CD4-positive, CD25-positive, alpha-beta regulatory T cell (primary cell): ENCODE measurements around the gene DMD. TPM values are rescaled to one million over a fixed set of nuclear protein-coding genes. Genes with fewer than 3 reads are reported as not detected.

Experiments used
- ATAC-seq, 2 donors: fragments of 150-1000 bp; cut with Tn5 transposase; one replicate each; pipeline ENCODE4 v1.10.0; 2021; ENCODE audit warnings: low read depth in 2 of 2, moderate number of reproducible peaks in 2 of 2, moderate library complexity in 1 of 2
- DNase-seq, 3 donors: peaks; one replicate each; pipeline versions ENCODE4 v3.0.0 to v3.0.0-alpha.2; 2012 to 2022; ENCODE audit warnings: mixed read lengths in 1 of 3
- H3K27ac ChIP-seq: one replicate; pipeline ENCODE4 v1.7.0; 2013; ENCODE audit warnings: mild to moderate bottlenecking, low read length; ENCODE audit not compliant: insufficient read depth, poor library complexity, severe bottlenecking
- H3K27me3 ChIP-seq: one replicate; pipeline ENCODE4 v1.7.0; 2013; ENCODE audit warnings: low read length; ENCODE audit not compliant: control insufficient read depth, insufficient read depth
- H3K36me3 ChIP-seq: one replicate; pipeline ENCODE4 v1.7.0; 2013; ENCODE audit warnings: mild to moderate bottlenecking, low read length, moderate library complexity; ENCODE audit not compliant: control insufficient read depth, insufficient read depth
- H3K4me1 ChIP-seq: 2 replicates; pipeline ENCODE4 v1.7.0; 2013; ENCODE audit warnings: mild to moderate bottlenecking, low read length; ENCODE audit not compliant: insufficient read depth, control insufficient read depth, poor library complexity, severe bottlenecking
- H3K4me3 ChIP-seq: one replicate; pipeline ENCODE4 v1.7.0; 2013; ENCODE audit warnings: low read depth, mild to moderate bottlenecking, low read length, moderate library complexity
- H3K9me3 ChIP-seq, 2 experiments: 1 replicate in 1 of 2; 2 replicates in 1 of 2; pipeline ENCODE4 v1.7.0; 2013; ENCODE audit warnings: low read length in 2 of 2, mild to moderate bottlenecking in 1 of 2, moderate library complexity in 1 of 2; ENCODE audit not compliant: control insufficient read depth in 2 of 2
- H3K27ac Mint-ChIP-seq, 3 donors: one replicate each; pipeline ENCODE4 v1.8.0; 2020 to 2022; ENCODE audit warnings: mild to moderate bottlenecking in 3 of 3, mixed read lengths in 3 of 3, moderate library complexity in 2 of 3
- H3K27me3 Mint-ChIP-seq: one replicate; pipeline ENCODE4 v1.8.0; 2022; ENCODE audit warnings: mild to moderate bottlenecking, mixed read lengths
- H3K36me3 Mint-ChIP-seq: one replicate; pipeline ENCODE4 v1.8.0; 2020; ENCODE audit warnings: mixed read lengths
- H3K4me1 Mint-ChIP-seq, 4 donors: one replicate each; pipeline ENCODE4 v1.8.0; 2020 to 2022; ENCODE audit warnings: mixed read lengths in 4 of 4, mild to moderate bottlenecking in 1 of 4
- H3K4me3 Mint-ChIP-seq, 4 donors: one replicate each; pipeline ENCODE4 v1.8.0; 2020 to 2022; ENCODE audit warnings: mild to moderate bottlenecking in 4 of 4, mixed read lengths in 4 of 4, moderate library complexity in 3 of 4
- H3K9me3 Mint-ChIP-seq, 7 donors: one replicate each; pipeline ENCODE4 v1.8.0; 2020 to 2022; ENCODE audit warnings: mixed read lengths in 7 of 7, mild to moderate bottlenecking in 3 of 7, moderate library complexity in 2 of 7
- polyA plus RNA-seq, 4 donors: library from polyadenylated mRNA; unstranded; fragments of 300-500 nt; fragmentation: Illumina TruSeq; gene quantifications; one replicate each; pipeline ENCODE4 v1.2.3, GENCODE V29; 2021
- total RNA-seq: library from RNA; stranded (reverse); gene quantifications from one replicate; pipeline ENCODE4 v1.2.3, GENCODE V29; 2022

The DMD gene
- total and polyA plus RNA-seq, 5 donors from 2014 or later = 0.20 to 2.8 (median 0.98) TPM

DNA sequence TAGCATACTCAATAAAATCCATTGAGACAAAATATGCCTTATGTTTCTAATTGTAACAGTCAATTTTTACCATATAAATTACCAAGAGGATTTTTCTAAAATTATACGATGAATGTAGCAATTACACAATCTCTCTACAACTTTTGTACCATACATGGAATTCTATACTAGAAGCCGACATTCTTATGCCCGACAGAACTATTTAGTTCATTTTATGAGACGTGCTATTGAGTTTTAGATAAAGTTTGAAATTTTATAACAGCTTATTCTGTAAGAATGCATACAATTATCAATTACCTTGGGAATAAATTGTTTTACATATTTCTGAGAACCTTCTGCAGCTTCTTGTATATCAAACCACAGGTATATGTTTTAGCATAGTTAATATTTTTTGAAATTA, 431.2 kb downstream of the DMD start:
- Mint-ChIP-seq H3K4me3 (no peak overlapping the region), H3K4me1 (no peaks in the 10 kb centered on the region), H3K9me3 (peaks cover 0 to 7% (median 0%) of the 10 kb centered on the region in 7 donors), H3K27me3 (no peaks in the 10 kb centered on the region), H3K27ac (no peak overlapping the region), H3K36me3 (no peaks in the 10 kb centered on the region)
- no peak overlapping the region for H3K4me3 ChIP-seq
- H3K9me3 ChIP-seq = no peaks in the 10 kb centered on the region
- DNase-seq = no peak
- H3K4me1 ChIP-seq = no peaks in the 10 kb centered on the region
- no peak overlapping the region for H3K27ac ChIP-seq
- no peaks in the 10 kb centered on the region for H3K27me3 ChIP-seq
- ATAC-seq = no peak
- H3K36me3 ChIP-seq = no peaks in the 10 kb centered on the region

GRCh38 chrX:32778965-32779364, 432.4 kb downstream of the DMD start:
- H3K27me3 Mint-ChIP-seq = no peaks in the 10 kb centered on the region
- ATAC-seq (no peak), DNase-seq (no peak)
- Histone ChIP-seq H3K4me3 (no peak overlapping the region), H3K27me3 (no peaks in the 10 kb centered on the region), H3K9me3 (no peaks in the 10 kb centered on the region), H3K4me1 (no peaks in the 10 kb centered on the region), H3K36me3 (no peaks in the 10 kb centered on the region), H3K27ac (no peak overlapping the region)
- no peak overlapping the region for H3K4me3 Mint-ChIP-seq
- peaks cover 0 to 7% (median 1%) of the 10 kb centered on the region in 7 donors for H3K9me3 Mint-ChIP-seq
- no peaks in the 10 kb centered on the region for H3K4me1 Mint-ChIP-seq
- no peak overlapping the region for H3K27ac Mint-ChIP-seq
- H3K36me3 Mint-ChIP-seq = no peaks in the 10 kb centered on the region

DNA sequence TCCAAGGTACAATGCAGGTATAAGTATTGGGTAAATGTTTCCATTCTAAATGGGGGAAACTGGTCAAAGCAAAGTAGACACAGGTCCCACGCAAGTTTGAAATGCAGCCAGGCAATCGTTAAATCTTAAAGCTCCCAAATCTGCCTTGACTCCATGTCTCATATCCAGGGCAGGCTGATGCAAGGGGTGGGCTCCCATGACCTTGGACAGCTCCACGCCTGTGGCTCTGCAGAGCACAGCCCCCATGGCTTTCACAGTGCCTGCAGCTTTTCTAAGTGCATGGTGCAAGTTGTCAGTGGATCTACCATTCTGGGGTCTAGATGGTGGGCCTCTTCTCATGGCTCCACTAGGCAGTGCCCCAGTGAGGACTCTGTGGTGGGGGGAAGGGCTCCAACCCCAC, 436.4 kb downstream of the DMD start:
- H3K27me3 Mint-ChIP-seq = no peaks in the 10 kb centered on the region
- no peak overlapping the region for H3K27ac Mint-ChIP-seq
- H3K27me3 ChIP-seq = no peaks in the 10 kb centered on the region
- no peaks in the 10 kb centered on the region for H3K36me3 Mint-ChIP-seq
- H3K9me3 ChIP-seq = no peaks in the 10 kb centered on the region
- H3K36me3 ChIP-seq = no peaks in the 10 kb centered on the region
- no peak overlapping the region for H3K4me3 Mint-ChIP-seq
- H3K4me1 ChIP-seq = no peaks in the 10 kb centered on the region
- no peak for ATAC-seq
- no peak overlapping the region for H3K27ac ChIP-seq
- H3K4me3 ChIP-seq = no peak overlapping the region
- peaks cover 0 to 9% (median 3%) of the 10 kb centered on the region in 7 donors for H3K9me3 Mint-ChIP-seq
- no peak for DNase-seq
- no peaks in the 10 kb centered on the region for H3K4me1 Mint-ChIP-seq

- H3K9me3 ChIP-seq = no peaks in the 10 kb centered on the region
- Mint-ChIP-seq H3K27ac (no peak overlapping the region), H3K9me3 (peaks cover 0 to 11% (median 4%) of the 10 kb centered on the region in 7 donors), H3K27me3 (no peaks in the 10 kb centered on the region), H3K36me3 (no peaks in the 10 kb centered on the region), H3K4me3 (no peak overlapping the region), H3K4me1 (no peaks in the 10 kb centered on the region)
- H3K36me3 ChIP-seq = no peaks in the 10 kb centered on the region
- H3K4me3 ChIP-seq = no peak overlapping the region
- no peak overlapping the region for H3K27ac ChIP-seq
- H3K4me1 ChIP-seq = no peaks in the 10 kb centered on the region
- DNase-seq = no peak
- no peaks in the 10 kb centered on the region for H3K27me3 ChIP-seq
- ATAC-seq = no peak
Observed at GRCh38 chrX:32749070-32749469, 462.3 kb downstream of the DMD start.

- H3K4me1 Mint-ChIP-seq = no peaks in the 10 kb centered on the region
- H3K9me3 ChIP-seq = no peaks in the 10 kb centered on the region
- H3K4me3 ChIP-seq = no peak overlapping the region
- H3K27ac Mint-ChIP-seq = no peak overlapping the region
- H3K4me3 Mint-ChIP-seq = no peak overlapping the region
- H3K27me3 Mint-ChIP-seq = no peaks in the 10 kb centered on the region
- H3K27me3 ChIP-seq = no peaks in the 10 kb centered on the region
- no peaks in the 10 kb centered on the region for H3K36me3 Mint-ChIP-seq
- H3K4me1 ChIP-seq = no peaks in the 10 kb centered on the region
- no peak overlapping the region for H3K27ac ChIP-seq
- H3K9me3 Mint-ChIP-seq = peaks cover 0 to 9% (median 6%) of the 10 kb centered on the region in 7 donors
- DNase-seq (no peak), ATAC-seq (no peak)
- H3K36me3 ChIP-seq = no peaks in the 10 kb centered on the region
Observed at GRCh38 chrX:32745323-32745722, 466.0 kb downstream of the DMD start.

GRCh38 chrX:32744921-32745320, 466.4 kb downstream of the DMD start:
- Mint-ChIP-seq H3K36me3 (no peaks in the 10 kb centered on the region), H3K27ac (no peak overlapping the region), H3K27me3 (no peaks in the 10 kb centered on the region), H3K4me3 (no peak overlapping the region), H3K9me3 (peaks cover 0 to 13% (median 6%) of the 10 kb centered on the region in 7 donors), H3K4me1 (no peaks in the 10 kb centered on the region)
- ATAC-seq (no peak), DNase-seq (no peak)
- H3K9me3 ChIP-seq = no peaks in the 10 kb centered on the region
- no peaks in the 10 kb centered on the region for H3K36me3 ChIP-seq
- no peaks in the 10 kb centered on the region for H3K27me3 ChIP-seq
- no peaks in the 10 kb centered on the region for H3K4me1 ChIP-seq
- H3K4me3 ChIP-seq = no peak overlapping the region
- no peak overlapping the region for H3K27ac ChIP-seq

DNA sequence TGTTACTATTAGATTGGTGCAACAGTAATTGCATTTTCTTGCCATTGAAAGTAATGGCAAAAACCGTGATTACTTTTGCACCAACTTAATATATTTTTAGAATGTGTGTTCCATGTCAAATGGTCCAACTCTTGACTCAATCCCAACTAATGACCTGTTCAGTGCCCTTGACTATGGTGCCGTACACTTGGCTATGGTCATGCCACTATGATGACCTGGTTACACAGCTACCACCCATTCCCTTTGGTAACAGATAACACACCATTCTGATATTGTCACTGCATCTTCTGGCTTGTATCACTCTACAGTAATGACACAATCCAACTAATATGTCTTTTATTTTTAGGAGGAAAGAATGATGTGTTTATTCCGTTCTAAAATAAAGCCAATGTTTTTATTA, 469.4 kb downstream of the DMD start:
- H3K4me1 Mint-ChIP-seq = no peaks in the 10 kb centered on the region
- no peaks in the 10 kb centered on the region for H3K27me3 Mint-ChIP-seq
- no peaks in the 10 kb centered on the region for H3K27me3 ChIP-seq
- no peak overlapping the region for H3K4me3 ChIP-seq
- no peaks in the 10 kb centered on the region for H3K9me3 ChIP-seq
- no peak overlapping the region for H3K27ac ChIP-seq
- H3K27ac Mint-ChIP-seq = no peak overlapping the region
- DNase-seq = no peak
- ATAC-seq = no peak
- no peaks in the 10 kb centered on the region for H3K36me3 ChIP-seq
- no peaks in the 10 kb centered on the region for H3K36me3 Mint-ChIP-seq
- peaks cover 0 to 13% (median 6%) of the 10 kb centered on the region in 7 donors for H3K9me3 Mint-ChIP-seq
- H3K4me1 ChIP-seq = no peaks in the 10 kb centered on the region
- no peak overlapping the region for H3K4me3 Mint-ChIP-seq

- Histone ChIP-seq H3K27me3 (no peaks in the 10 kb centered on the region), H3K36me3 (no peaks in the 10 kb centered on the region), H3K4me3 (no peak overlapping the region), H3K4me1 (no peaks in the 10 kb centered on the region), H3K9me3 (peaks cover 0 to 2% of the 10 kb centered on the region in 2 experiments), H3K27ac (no peak overlapping the region)
- Mint-ChIP-seq H3K27me3 (no peaks in the 10 kb centered on the region), H3K36me3 (no peaks in the 10 kb centered on the region), H3K27ac (no peak overlapping the region), H3K4me3 (no peak overlapping the region), H3K4me1 (no peaks in the 10 kb centered on the region), H3K9me3 (peaks cover 0 to 6% (median 0%) of the 10 kb centered on the region in 7 donors)
- ATAC-seq (no peak), DNase-seq (no peak)
Observed at GRCh38 chrX:32708542-32708941, 502.8 kb downstream of the DMD start.
